ENCODE data around the gene UBE2S. TPM values are rescaled to one million over a fixed set of nuclear protein-coding genes. Genes with fewer than 3 reads are reported as not detected.
"Not testable (repeated sequence)": the region's sequence is repeated elsewhere in the genome, so short reads cannot be mapped to it uniquely, and the experiment has no call there.

Gene UBE2S
- polyA plus RNA-seq, 3 donors, result 16.1 to 40.9 (median 21.9) TPM

- no peak overlapping the region for H3K4me3 Mint-ChIP-seq
Observed at GRCh38 chr19:55424518-55424917, 16.9 kb upstream of the UBE2S start.

GRCh38 chr19:55423225-55424005, 15.8 kb upstream of the UBE2S start:
- Histone ChIP-seq H3K36me3 (replicated peaks in 1 of 2; ENCODE audit: control insufficient read depth in 1 of 2, insufficient read depth in 2 of 2, low read length in 2 of 2) (no peaks in the 10 kb centered on the region), H3K27ac (ENCODE audit: low read depth in 1 of 2, low read length in 2 of 2) (no peak overlapping the region), H3K9ac (ENCODE audit: insufficient read depth, low read length, poor library complexity, severe bottlenecking) (no peak overlapping the region), H3K4me2 (replicated peaks; ENCODE audit: extremely low read depth, low read length, poor library complexity, severe bottlenecking) (no peak overlapping the region), H3K9me3 (replicated peaks in 1 of 2; ENCODE audit: control insufficient read depth in 1 of 2, insufficient read depth in 1 of 2, low read length in 2 of 2) (no peaks in the 10 kb centered on the region), H3K79me2 (ENCODE audit: insufficient read depth, low read length) (no peaks in the 10 kb centered on the region), H3K4me1 (ENCODE audit: control insufficient read depth in 1 of 2, insufficient read depth in 2 of 2, low read length in 2 of 2) (peaks cover 0 to under 1% of the 10 kb centered on the region in 2 donors), H3K4me3 (replicated peaks in 1 of 3; ENCODE audit: low read depth in 2 of 3, low read length in 3 of 3) (no peak overlapping the region), H2AFZ (ENCODE audit: insufficient read depth, low read depth, low read length, poor library complexity, severe bottlenecking) (no peak overlapping the region), H3K27me3 (ENCODE audit: control insufficient read depth in 2 of 2, insufficient read depth in 2 of 2, low read length in 2 of 2) (no peaks in the 10 kb centered on the region), H4K20me1 (ENCODE audit: insufficient read depth, low read length) (no peaks in the 10 kb centered on the region)
- intact Hi-C loops (cut with micrococcal nuclease), result loop anchor here in 1 of 2 donors (10.0 kb wide), 1 partner anchor 279 kb away; the partner anchor contains the start of gene TNNT1
- Mint-ChIP-seq H3K27me3 (ENCODE audit: low read depth in 3 of 3) (peaks cover 7 to 23% (median 9%) of the 10 kb centered on the region in 3 donors), H3K4me3 (no peak overlapping the region), H3K36me3 (no peaks in the 10 kb centered on the region), H3K27ac (no peak overlapping the region), H3K4me1 (no peaks in the 10 kb centered on the region), H3K9me3 (peaks cover 0 to 2% (median 0%) of the 10 kb centered on the region in 7 donors)
- whole genome bisulfite sequencing (ENCODE audit: insufficient coverage), result 98% methylated on average over 7 of the region's 13 CpGs
- no peak for TF ChIP-seq CTCF (IDR thresholded peaks at IDR 0.05)
- DNase-seq, result no peak

More at GRCh38 chr19:55424518-55424917, 16.9 kb upstream of the UBE2S start:
- Mint-ChIP-seq H3K36me3 (no peaks in the 10 kb centered on the region), H3K4me1 (no peaks in the 10 kb centered on the region), H3K9me3 (peaks cover 0 to 2% (median 0%) of the 10 kb centered on the region in 7 donors), H3K27me3 (ENCODE audit: low read depth in 3 of 3) (peaks cover 10 to 29% (median 15%) of the 10 kb centered on the region in 3 donors), H3K27ac (no peak overlapping the region)
- Histone ChIP-seq H3K4me3 (replicated peaks in 1 of 3; ENCODE audit: low read depth in 2 of 3, low read length in 3 of 3) (no peak overlapping the region), H3K27ac (ENCODE audit: low read depth in 1 of 2, low read length in 2 of 2) (no peak overlapping the region), H4K20me1 (ENCODE audit: insufficient read depth, low read length) (no peaks in the 10 kb centered on the region), H3K27me3 (ENCODE audit: control insufficient read depth in 2 of 2, insufficient read depth in 2 of 2, low read length in 2 of 2) (no peaks in the 10 kb centered on the region), H3K79me2 (ENCODE audit: insufficient read depth, low read length) (no peaks in the 10 kb centered on the region), H3K9ac (ENCODE audit: insufficient read depth, low read length, poor library complexity, severe bottlenecking) (no peak overlapping the region), H2AFZ (ENCODE audit: insufficient read depth, low read depth, low read length, poor library complexity, severe bottlenecking) (no peak overlapping the region), H3K9me3 (replicated peaks in 1 of 2; ENCODE audit: control insufficient read depth in 1 of 2, insufficient read depth in 1 of 2, low read length in 2 of 2) (no peaks in the 10 kb centered on the region), H3K4me1 (ENCODE audit: control insufficient read depth in 1 of 2, insufficient read depth in 2 of 2, low read length in 2 of 2) (no peaks in the 10 kb centered on the region), H3K36me3 (replicated peaks in 1 of 2; ENCODE audit: control insufficient read depth in 1 of 2, insufficient read depth in 2 of 2, low read length in 2 of 2) (no peaks in the 10 kb centered on the region), H3K4me2 (replicated peaks; ENCODE audit: extremely low read depth, low read length, poor library complexity, severe bottlenecking) (no peak overlapping the region)
- WGBS (ENCODE audit: insufficient coverage), result 89% methylated on average over 1 of the region's 3 CpGs
- no peak for DNase-seq
- intact Hi-C loops (cut with micrococcal nuclease), result loop anchor here in 1 of 2 donors (10.0 kb wide), 1 partner anchor 280 kb away; the partner anchor contains the start of gene TNNT1
- no peak for TF ChIP-seq CTCF (IDR thresholded peaks at IDR 0.05)

GRCh38 chr19:55421281-55421680, 13.7 kb upstream of the UBE2S start:
- H3K9ac ChIP-seq (ENCODE audit: insufficient read depth, low read length, poor library complexity, severe bottlenecking); H4K20me1 ChIP-seq (ENCODE audit: insufficient read depth, low read length); DNase-seq; H2AFZ ChIP-seq (ENCODE audit: insufficient read depth, low read depth, low read length, poor library complexity, severe bottlenecking); H3K36me3 ChIP-seq (replicated peaks in 1 of 2; ENCODE audit: control insufficient read depth in 1 of 2, insufficient read depth in 2 of 2, low read length in 2 of 2); H3K9me3 Mint-ChIP-seq; H3K4me2 ChIP-seq (replicated peaks; ENCODE audit: extremely low read depth, low read length, poor library complexity, severe bottlenecking); H3K27ac ChIP-seq (ENCODE audit: low read depth in 1 of 2, low read length in 2 of 2); H3K4me3 Mint-ChIP-seq; H3K9me3 ChIP-seq (replicated peaks in 1 of 2; ENCODE audit: control insufficient read depth in 1 of 2, insufficient read depth in 1 of 2, low read length in 2 of 2); H3K27me3 ChIP-seq (ENCODE audit: control insufficient read depth in 2 of 2, insufficient read depth in 2 of 2, low read length in 2 of 2); H3K4me3 ChIP-seq (replicated peaks in 1 of 3; ENCODE audit: low read depth in 2 of 3, low read length in 3 of 3); H3K36me3 Mint-ChIP-seq; H3K79me2 ChIP-seq (ENCODE audit: insufficient read depth, low read length): not testable (repeated sequence)
- intact Hi-C loops (cut with micrococcal nuclease), result loop anchor here in 1 of 2 donors (10.0 kb wide), 1 partner anchor 276 kb away; the partner anchor contains the start of gene TNNT1
- H3K27me3 Mint-ChIP-seq (ENCODE audit: low read depth in 3 of 3), result peaks cover 6 to 17% (median 7%) of the 10 kb centered on the region in 3 donors
- H3K27ac Mint-ChIP-seq, result peak overlapping the region in 1 of 7 donors; percentile 44
- H3K4me1 Mint-ChIP-seq, result peaks cover 11% of the 10 kb centered on the region
- H3K4me1 ChIP-seq (ENCODE audit: control insufficient read depth in 1 of 2, insufficient read depth in 2 of 2, low read length in 2 of 2), result peaks cover 8 to 11% of the 10 kb centered on the region in 2 donors
- WGBS (ENCODE audit: insufficient coverage), result 0% methylated on average over 1 of the region's 4 CpGs

Measured in CD14-positive monocyte (primary cell).